ENCODE data around the gene SHB.

Gene SHB

GRCh38 chr9:38020151-38021076 lies 48.6 kb downstream of the SHB start:
- no peak for DNase-seq

DNA sequence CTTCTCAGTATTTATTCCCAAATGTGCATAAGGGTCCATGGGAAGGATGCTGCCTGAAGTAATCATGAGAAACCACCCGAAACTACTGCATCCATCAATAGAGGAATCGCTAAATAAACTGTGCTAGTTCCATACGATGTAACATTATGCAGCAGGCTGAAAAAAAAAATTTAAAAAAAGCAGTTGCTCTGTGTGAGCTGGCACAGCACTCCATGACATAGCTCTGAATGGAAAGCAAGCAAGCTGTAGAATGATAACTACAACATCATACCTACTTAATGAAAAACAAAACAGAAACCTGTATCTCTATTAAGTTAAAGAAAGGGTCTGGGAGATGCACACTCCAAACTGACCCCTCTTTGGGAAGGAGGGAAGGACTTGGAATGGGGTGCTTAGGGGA lies 49.3 kb downstream of the SHB start:
- DNase-seq, result no peak

- no peak for DNase-seq
These were observed 49.9 kb downstream of the SHB start for GRCh38 chr9:38018958-38019602.

DNA sequence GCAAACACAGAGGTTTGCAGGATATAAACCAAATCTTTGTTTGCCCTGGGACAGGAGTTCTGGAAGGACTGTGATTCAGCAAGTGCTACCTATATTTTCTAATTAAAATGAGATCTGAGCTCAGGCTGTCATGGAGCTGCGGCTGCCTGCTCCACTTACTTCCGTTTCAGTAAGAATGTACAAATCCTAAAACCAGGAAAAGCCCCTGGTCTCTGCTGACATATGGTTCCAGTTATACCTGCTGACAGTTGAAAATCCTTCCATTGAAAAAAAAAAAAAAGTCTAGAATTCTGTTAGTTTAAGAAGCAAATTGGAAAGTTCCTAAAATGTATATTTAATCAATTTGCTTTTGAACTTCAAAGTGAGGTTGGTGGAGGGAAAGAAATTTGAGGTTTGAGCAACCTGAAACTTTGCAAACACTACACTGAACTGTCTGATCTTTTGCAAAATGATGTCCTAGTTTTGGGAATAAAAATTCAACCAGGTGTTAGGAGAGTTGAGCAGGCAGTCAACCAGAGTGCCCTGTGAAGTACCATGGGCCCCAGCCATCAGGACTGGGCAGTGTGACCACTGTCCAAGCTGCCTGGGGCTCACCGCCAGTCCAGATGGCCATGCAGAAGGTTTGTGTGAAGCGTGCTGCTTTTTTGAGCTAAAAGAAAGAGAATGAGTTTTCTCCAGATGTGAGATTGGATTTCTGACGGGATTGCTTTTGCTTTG lies 50.6 kb downstream of the SHB start:
- DNase-seq, result no peak

GRCh38 chr9:38017885-38018186 lies 51.2 kb downstream of the SHB start:
- DNase-seq, result no peak

GRCh38 chr9:38017149-38017884 lies 51.7 kb downstream of the SHB start:
- no peak for DNase-seq

DNA sequence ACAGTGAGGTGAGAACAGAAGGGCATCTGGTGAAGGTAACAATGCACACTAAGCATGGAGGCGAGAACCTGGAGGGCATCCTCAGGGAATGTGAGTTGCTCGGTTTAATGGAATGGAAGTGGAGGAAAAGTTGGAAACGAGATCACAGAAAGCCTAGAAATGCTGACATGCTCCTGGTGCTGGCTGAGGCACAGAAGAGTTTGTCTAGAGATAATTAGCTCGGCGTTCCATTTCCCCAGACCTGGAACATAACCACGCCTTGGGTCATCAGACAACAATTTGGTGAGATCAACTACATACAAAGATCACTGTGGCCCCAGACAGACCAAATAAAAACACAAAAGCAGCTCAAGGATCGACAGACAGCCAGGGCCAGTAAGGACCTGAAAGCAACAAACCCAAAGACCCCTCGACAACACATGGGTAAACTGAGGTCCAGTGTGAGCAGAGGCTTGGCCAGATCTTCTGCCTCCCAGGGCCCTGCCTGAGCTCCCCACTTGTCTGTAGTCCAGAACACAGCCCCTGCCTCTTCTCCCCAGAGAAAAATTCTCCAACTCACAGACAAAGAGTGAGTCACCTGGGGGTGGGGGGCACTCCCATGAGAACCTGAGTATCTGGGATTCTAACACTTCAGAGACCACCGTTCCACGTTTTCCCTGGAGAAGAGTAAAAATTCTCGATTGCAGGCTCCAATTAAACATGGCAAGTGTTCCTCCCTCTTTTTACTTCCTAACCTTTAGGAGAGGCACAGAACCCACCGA lies 52.5 kb downstream of the SHB start:
- no peak for DNase-seq

DNA sequence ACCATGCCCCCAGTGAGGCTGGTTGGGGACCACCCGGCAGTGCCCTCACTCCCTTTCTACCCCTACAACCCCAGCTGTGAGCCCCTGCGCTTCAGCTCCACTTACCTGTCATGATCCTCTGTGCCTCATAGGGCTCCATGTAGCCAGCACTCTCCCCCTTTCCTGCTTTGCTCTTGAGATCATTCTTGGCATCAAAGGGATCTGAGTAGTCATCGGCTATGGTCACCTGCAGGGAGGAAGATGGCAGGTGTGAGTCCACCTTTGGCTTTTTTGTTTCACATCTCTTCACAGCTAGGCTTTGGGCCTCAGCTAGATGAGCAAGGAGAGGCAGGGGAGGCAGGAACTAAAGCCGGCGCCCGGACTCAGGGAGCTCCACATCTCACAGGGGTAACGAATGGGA lies 53.1 kb downstream of the SHB start:
- DNase-seq, result no peak

DNA sequence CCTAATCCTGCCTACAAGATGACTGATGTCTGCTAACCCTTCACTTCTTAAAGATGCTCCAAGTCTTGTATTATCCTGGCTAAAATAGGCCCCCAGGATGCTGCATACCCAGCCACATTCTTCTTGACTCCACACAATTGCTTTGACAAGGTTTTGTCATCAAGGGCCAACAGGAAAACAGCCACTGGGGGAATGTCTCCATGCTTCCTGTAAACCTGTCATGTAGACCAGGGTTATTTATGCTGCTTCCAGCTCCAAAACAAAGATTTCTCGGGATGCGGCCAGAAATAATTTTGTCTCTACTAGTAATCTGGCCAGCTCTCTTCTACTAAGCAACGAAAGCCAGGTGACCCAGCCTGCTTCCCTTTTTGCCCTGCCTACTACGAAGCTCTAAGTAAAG lies 53.8 kb downstream of the SHB start:
- DNase-seq, result no peak

- DNase-seq, result no peak
These were observed 56.1 kb downstream of the SHB start for GRCh38 chr9:38012767-38013450.

DNA sequence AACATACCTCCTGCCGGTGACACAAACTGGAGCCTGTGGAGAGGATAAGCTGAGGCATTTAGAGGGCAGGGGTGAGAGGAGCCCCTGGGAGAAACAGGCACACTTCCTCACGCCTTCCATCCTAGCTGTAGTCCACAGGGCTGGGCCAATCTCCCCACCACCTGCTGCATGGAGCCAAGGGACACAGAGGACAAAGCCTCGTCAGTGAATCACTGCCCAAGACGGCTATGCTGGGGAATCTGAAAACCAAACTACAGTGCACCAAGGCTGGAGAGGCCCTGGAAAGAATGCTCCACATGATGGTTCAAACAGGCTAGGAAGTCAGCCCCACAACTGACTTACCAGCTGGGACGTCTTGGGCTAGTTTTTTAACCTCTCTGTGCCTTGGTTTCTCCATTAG lies 57.0 kb downstream of the SHB start:
- DNase-seq, result no peak

GRCh38 chr9:38010918-38011704 lies 57.9 kb downstream of the SHB start:
- DNase-seq, result no peak

GRCh38 chr9:38009990-38010389 lies 59.0 kb downstream of the SHB start:
- no peak for DNase-seq

GRCh38 chr9:38009035-38009501 lies 60.0 kb downstream of the SHB start:
- DNase-seq, result peak; percentile 36

GRCh38 chr9:38008168-38009034 lies 60.6 kb downstream of the SHB start:
- DNase-seq, result peak; percentile 95

DNA sequence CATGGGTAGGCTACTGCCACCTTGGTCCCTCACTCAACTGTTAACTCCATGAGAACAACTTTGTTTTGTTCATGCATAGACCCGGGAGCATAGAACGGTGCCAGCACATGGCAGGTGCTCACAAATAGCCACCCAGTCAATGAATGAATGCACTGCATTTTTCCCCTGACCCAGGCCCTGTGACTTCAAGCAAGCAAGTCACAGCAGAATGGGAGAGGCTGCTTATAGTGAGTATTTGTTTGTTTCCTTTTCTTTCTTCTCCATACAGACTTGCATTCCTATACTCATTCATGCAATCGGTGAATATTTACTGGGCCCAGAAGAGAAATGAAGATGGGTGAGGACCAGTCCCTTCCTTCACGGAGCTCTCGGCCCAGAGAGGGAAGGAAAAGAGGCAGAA lies 62.0 kb downstream of the SHB start:
- DNase-seq, result no peak

- no peak for DNase-seq
These were observed 62.9 kb downstream of the SHB start for GRCh38 chr9:38006163-38006562.

DNA sequence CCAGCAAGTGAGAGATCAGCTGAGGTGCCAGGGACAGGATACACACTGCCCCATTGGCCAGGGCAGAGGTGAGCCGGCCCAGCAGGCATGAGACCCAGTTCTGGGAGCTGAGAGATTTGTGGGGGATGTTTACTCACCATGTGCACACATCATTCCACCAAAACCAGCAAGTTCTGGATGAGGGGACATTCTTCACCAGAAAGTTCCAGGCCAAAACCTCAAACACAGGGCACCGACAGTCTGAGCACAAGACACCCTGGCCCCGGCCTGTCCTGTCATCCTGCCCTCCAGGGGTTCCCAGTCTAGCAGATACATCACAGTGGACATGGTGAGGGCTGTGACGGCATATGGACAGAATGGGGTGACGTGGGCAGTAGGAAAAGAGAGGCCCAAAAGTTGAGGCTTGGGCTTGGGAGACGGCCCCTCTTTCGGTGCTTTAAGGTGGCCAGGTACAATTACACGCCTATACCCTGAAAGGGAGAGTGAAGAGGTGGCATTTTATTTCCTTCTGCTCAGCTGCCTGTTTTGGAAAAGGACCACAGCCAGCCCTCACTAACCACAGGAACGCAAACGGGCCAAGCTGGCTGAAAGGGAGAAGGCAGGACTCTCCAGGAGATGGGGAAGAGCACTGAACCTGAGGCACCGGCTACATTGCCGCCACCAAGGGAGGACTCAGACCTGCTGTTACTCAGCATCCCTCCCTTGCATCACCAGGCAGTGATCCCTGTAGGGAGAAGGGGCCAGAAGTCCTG lies 64.0 kb downstream of the SHB start:
- DNase-seq, result no peak

Data from suppressor macrophage treated with lipopolysaccharide for 4 hours (primary cell).